ENCODE results near the gene KANSL1L.

KANSL1L gene

GRCh38 chr2:209986415-209986814 is 184.8 kb downstream of the KANSL1L start:
- no peak for DNase-seq

GRCh38 chr2:209985874-209986273 is 185.3 kb downstream of the KANSL1L start:
- DNase-seq = no peak

DNA sequence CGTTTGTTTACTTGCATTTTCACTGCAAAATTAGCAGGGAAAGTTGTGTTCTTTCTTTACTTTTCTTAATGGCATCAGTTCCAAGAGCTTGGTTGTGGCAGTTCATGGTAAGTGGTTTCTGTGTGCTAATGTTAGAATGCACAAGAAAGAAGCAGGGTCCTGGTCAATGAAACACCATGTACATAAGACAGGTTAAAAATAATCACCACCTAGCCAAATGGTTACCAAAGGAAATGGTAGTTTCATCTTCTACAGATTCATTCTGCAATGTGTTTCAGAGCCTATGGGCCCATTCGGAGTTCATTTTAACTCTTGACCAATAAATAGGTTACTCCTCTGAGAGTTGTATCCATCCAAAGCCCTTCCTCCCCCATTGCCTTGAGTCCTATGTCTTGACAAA is 186.9 kb downstream of the KANSL1L start:
- no peak for DNase-seq

GRCh38 chr2:209977386-209978239 is 193.6 kb downstream of the KANSL1L start:
- peak; percentile 20 for DNase-seq

DNA sequence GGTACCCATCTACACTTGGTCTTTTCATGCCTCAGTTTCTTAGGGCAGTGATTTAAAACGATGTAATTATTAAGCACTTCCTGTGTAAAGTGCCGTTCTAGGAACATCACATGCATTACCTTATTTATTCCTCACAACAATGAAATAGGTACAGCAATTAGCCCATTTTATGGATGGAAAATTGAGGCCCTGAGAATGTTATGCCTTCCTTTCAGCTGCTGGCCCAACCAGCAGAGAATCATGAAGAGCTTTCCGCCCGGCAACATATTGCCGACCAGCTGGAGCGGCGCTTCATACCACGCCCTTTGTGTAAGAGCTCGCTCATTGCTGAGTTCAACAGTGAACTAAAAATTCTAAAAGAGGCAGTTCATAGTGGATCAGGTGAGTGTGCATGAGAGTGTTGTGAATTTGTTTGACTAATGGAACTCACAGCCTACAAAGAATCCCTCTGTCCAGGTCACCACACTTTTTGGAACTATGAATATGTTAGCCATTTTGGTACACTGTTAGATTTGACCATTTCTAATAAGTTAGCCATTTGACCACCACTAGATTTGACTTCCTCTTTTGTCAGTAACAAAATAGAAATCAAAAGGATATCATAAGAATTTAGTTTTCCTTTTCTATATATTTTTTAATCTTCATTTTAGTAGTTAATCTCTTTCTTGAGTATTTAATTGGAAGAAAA is 194.4 kb downstream of the KANSL1L start:
- DNase-seq = no peak

DNA sequence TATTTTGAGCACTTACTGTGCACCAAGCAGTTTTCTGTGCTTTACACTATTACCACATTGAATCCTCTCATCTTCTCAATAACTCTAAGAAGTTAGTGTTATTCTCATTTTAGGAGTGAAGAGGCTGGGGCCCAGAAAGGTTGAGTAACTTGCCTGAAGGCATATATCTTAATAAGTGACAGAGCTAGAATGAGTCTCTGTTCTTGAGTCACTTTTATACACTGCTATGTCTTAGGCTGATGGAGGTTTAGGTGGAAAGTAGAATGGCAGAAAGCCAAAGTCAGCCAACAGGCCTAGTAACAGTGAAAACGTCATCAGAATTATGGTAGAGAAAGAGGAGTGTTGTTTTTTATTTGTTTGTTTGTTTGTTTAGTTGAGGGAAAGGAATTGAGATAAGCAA is 196.6 kb downstream of the KANSL1L start:
- DNase-seq = no peak

DNA sequence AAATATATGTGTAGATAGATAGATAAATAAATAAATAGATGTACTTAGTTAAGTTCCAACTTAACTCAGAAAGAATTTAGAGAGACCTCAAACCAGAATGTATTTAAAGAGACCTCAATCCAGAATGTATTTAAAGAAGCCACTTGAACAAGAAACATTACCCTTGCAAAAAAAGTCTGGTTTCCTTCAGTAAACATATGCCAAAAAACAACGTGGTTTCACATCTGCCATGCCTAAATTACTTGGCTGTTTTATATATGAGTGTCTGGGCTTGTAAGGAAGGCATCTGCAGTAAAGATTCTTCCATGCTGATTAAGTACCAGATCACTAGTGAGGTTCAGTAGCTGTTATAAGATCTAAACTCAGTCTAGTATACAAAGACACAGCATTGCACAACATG is 197.9 kb downstream of the KANSL1L start:
- DNase-seq = no peak

Data from retina (tissue), 1 donor.